Ascending aorta (tissue), 2 donors: ENCODE data around the gene ADCY1. TPM values are rescaled to one million over a fixed set of nuclear protein-coding genes. Genes with fewer than 3 reads are reported as not detected.

Experiments used
- DNase-seq, 2 donors: peaks; one replicate each; pipeline ENCODE4 v3.0.0-alpha.2; 2019; ENCODE audit warnings: low spot score in 2 of 2
- H3K27ac ChIP-seq, 2 donors: fragments of 200-600 bp; sonication (generic); one replicate each; pipeline ENCODE4 v1.5.1; 2016 to 2017; ENCODE audit warnings: mild to moderate bottlenecking in 1 of 2
- H3K27me3 ChIP-seq: fragments of 200-600 bp; sonication (generic); one replicate; pipeline ENCODE4 v1.5.1; 2017
- H3K36me3 ChIP-seq, 2 donors: fragments of 200-600 bp; sonication (generic); one replicate each; pipeline ENCODE4 v1.5.1; 2016
- H3K4me1 ChIP-seq, 2 donors: fragments of 200-600 bp; sonication (generic); one replicate each; pipeline ENCODE4 v1.5.1; 2016 to 2017; ENCODE audit warnings: mild to moderate bottlenecking in 1 of 2
- H3K4me3 ChIP-seq, 2 donors: fragments of 200-600 bp; sonication (generic); one replicate each; pipeline ENCODE4 v1.5.1; 2016 to 2017; ENCODE audit warnings: mild to moderate bottlenecking in 1 of 2
- H3K9me3 ChIP-seq, 2 donors: fragments of 200-600 bp; sonication (generic); one replicate each; pipeline ENCODE4 v1.5.1; 2016
- intact Hi-C: fragments of 100-400 bp; cut with DNase I; formaldehyde crosslinking; loops from one replicate; pipeline ENCODE4 v1.15.1; 2023
- total RNA-seq: library from RNA; depleted of rRNA; stranded (reverse); fragments of >200 nt; gene quantifications from one replicate; pipeline ENCODE4 v1.1.0, GENCODE V29; 2016
- TF ChIP-seq, protein P1 (sequence below), 3 experiments: fragments of 200-600 bp in 2 of 3; fragments of 450-650 bp in 1 of 3; sonication (generic) in 2 of 3; IDR thresholded peaks; one replicate each; pipeline ENCODE4 v1.5.1; 2016 to 2019; ENCODE audit warnings: antibody characterized with exemption in 3 of 3, mild to moderate bottlenecking in 1 of 3, moderate library complexity in 1 of 3

ADCY1 gene
- total RNA-seq, 1 donor from 2014 or later, result 3.6 TPM

DNA sequence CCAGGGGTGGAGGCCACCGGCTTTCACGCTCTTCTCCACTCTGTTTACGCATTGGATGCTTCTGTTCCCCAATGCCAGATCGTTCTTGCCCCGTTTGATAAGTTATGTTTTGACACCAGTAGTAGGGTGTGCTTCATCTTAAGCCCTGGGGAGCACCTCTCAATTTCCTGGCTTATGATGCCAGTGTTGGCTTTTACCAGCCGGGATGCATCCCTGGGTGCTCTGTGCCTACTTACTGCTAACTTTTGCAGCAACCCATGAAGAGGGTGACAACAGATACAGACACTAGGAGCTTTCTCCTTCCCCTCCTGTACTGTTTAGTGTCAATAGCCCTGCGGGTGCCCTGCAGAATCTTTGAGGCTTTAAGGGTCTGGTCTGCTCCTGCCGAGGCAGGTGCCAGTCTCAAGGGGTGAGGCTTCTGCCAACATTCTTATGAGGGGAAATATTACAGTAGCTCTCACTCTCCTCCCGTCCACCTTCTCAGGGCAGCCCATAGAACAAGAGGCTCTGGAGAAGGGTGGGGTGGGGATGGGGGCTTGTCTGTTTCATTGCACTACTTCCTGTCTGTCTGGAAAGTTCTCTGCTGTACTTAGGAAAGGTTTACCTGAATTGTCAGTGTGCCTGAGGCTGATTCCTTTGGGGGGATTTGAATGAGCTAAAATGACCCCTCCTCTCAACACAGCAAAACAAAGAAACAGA lies 23.3 kb downstream of the ADCY1 start:
- Histone ChIP-seq H3K36me3 (no peaks in the 10 kb centered on the region), H3K27me3 (no peaks in the 10 kb centered on the region), H3K4me3 (no peak overlapping the region), H3K27ac (no peak overlapping the region), H3K9me3 (no peaks in the 10 kb centered on the region), H3K4me1 (no peaks in the 10 kb centered on the region)
- peak in 1 of 2 donors; percentile 42 for DNase-seq
- TF ChIP-seq, protein P1, sequence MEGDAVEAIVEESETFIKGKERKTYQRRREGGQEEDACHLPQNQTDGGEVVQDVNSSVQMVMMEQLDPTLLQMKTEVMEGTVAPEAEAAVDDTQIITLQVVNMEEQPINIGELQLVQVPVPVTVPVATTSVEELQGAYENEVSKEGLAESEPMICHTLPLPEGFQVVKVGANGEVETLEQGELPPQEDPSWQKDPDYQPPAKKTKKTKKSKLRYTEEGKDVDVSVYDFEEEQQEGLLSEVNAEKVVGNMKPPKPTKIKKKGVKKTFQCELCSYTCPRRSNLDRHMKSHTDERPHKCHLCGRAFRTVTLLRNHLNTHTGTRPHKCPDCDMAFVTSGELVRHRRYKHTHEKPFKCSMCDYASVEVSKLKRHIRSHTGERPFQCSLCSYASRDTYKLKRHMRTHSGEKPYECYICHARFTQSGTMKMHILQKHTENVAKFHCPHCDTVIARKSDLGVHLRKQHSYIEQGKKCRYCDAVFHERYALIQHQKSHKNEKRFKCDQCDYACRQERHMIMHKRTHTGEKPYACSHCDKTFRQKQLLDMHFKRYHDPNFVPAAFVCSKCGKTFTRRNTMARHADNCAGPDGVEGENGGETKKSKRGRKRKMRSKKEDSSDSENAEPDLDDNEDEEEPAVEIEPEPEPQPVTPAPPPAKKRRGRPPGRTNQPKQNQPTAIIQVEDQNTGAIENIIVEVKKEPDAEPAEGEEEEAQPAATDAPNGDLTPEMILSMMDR (IDR thresholded peaks at IDR 0.05), result no peak
- intact Hi-C loops, result no loop called here

DNA sequence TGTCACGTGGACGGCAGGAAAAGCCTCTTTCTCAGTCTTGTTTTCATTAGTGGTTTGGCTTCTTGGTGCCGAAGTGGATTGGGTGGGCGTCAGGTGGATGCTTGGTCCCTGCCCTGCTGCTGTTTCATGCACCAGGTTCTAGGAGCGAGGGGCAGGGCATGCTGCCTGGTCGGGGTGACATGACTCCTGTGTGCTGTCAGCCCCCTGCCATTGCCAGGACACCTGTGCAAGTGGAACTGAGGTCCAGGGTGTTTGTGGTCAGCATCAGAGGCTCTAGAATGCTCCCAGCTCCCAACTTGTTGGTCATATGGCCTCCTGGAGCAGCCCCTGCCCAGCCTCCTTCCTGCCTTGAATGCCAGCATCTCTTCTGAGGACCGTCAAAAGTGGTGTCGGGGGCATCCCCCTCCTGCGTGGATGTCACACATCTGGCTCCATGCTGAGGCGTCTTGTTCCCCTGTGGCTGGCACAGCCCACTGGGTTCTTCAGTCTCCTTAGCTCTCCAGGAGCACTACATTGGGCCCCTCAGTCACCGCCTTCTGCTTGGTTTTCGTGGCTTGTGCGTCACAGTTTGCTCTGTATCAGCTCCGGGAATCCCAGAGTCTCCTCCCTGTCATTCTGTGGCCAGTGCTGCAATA lies 24.8 kb downstream of the ADCY1 start:
- intact Hi-C loops, result no loop called here
- Histone ChIP-seq H3K4me3 (no peak overlapping the region), H3K36me3 (no peaks in the 10 kb centered on the region), H3K27me3 (no peaks in the 10 kb centered on the region), H3K27ac (no peak overlapping the region), H3K9me3 (no peaks in the 10 kb centered on the region), H3K4me1 (no peaks in the 10 kb centered on the region)
- DNase-seq, result peak in 1 of 2 donors; percentile 25
- TF ChIP-seq, protein P1 (IDR thresholded peaks at IDR 0.05), result no peak

DNA sequence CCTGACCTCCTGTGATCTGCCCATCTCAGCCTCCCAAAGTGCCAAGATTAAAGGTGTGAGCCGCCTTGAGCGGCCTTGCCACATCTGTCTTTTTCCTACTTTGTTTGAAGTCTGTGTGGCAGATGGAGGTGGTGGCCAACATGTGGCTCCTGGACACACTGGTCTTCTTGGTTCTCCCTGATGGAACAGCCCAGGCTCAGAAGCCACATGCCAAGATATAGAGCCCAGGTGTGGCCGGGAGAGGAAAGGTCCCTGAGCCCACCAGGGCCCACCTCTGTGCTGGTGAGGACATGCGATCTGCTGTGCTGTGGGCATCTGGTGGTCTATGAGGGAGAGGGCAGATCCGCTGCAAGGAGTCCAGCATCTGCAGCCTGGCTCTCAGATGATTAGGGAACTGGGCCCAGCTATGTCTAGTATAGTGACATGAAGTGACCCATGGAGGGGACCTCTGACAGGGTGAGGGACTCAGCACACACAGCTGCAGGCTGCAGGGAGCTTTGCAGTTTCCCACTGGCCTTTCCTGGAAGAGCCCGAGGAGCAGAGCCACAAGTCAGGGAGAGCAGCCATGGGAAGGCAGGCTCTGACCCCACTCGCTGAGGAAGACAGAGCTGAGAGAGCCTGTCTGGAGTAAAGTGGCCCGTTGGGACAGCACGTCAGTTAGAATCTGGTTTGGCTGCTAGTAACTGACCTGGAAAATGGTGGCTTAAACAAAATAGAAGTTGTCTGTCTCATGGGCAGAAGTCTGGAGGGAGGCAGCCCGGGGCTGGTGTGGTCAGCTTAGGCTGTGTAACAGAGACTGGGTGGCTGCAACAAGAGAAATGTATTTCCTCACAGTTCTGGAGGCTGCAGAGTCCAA lies 25.9 kb downstream of the ADCY1 start:
- TF ChIP-seq, protein P1 (IDR thresholded peaks at IDR 0.05), result no peak
- no peaks in the 10 kb centered on the region for H3K27me3 ChIP-seq
- no peaks in the 10 kb centered on the region for H3K36me3 ChIP-seq
- intact Hi-C loops, result no loop called here
- peak in 1 of 2 donors; percentile 38 for DNase-seq
- no peaks in the 10 kb centered on the region for H3K4me1 ChIP-seq
- no peaks in the 10 kb centered on the region for H3K9me3 ChIP-seq
- no peak overlapping the region for H3K4me3 ChIP-seq
- H3K27ac ChIP-seq, result no peak overlapping the region

DNA sequence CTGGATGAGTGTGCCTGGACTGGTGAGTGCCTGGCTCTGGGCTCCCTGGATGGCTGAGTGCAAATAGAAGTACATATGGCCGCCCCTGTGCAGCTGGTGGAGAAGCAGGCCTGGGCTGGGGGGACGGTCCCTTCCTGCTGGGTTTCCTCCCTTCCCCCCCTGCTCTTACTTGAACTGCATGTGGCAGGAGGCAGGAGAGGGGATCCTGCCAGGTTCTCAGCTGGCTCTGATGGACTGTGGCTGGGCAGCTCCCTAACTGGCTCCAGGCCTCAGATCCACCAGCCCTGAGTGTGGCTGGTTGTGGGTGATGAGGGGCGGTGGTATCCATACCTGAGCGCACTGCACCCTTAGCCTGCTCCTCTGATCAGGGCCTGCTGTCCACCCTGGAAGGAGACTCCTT lies 26.9 kb downstream of the ADCY1 start:
- peak in 1 of 2 donors; percentile 38 for DNase-seq
- Histone ChIP-seq H3K36me3 (no peaks in the 10 kb centered on the region), H3K4me3 (no peak overlapping the region), H3K27me3 (no peaks in the 10 kb centered on the region), H3K9me3 (no peaks in the 10 kb centered on the region), H3K4me1 (no peaks in the 10 kb centered on the region), H3K27ac (no peak overlapping the region)
- TF ChIP-seq, protein P1 (IDR thresholded peaks at IDR 0.05), result no peak
- intact Hi-C loops, result no loop called here

DNA sequence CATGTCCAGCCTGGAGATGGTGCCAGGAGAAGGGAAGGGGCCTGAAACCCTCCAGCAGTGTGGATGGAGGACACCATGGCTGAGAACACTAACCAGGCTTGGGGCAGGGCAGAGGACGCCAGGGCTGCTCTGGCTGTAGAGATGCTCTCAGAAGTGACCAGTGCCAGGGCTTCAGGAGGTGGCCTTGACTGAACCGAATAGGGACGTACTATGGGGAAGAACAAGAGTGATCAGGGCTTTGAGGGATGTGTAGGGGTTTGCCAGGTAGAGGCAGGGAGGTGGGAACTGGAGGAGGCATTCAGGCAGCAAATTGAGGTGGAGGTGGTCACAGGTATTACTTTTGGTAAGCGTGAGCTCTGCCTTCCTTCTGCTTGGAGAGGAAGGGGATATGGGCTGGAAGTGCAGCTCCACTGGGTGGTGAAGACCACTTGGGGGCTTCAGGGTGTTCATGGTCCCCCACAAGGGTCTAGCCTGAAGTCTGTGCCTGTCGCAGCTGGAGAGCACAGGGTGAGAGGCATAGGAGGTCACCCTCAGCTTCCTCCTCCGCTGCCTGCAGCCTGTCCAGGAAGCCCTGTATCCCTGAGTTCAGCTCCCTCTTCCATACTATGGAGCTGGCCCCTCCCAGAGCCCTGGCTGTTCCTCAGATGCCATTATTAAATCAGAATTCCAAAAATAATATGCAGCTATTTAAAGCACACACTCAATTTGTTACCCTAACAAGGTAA lies 27.8 kb downstream of the ADCY1 start:
- Histone ChIP-seq H3K4me1 (no peaks in the 10 kb centered on the region), H3K36me3 (no peaks in the 10 kb centered on the region), H3K9me3 (no peaks in the 10 kb centered on the region), H3K4me3 (no peak overlapping the region), H3K27ac (no peak overlapping the region), H3K27me3 (no peaks in the 10 kb centered on the region)
- intact Hi-C loops, result no loop called here
- TF ChIP-seq, protein P1 (IDR thresholded peaks at IDR 0.05), result no peak
- DNase-seq, result peak in 1 of 2 donors; percentile 31
